Stimulated activated CD8-positive, alpha-beta memory T cell treated with anti-CD3 and anti-CD28 coated beads, Interleukin-15, amount 100 ng/mL, for 4 hours (primary cell): ENCODE results near the gene LRP1B.

ENCODE experiments used
- DNase-seq, 2 donors: peaks; one replicate each; pipeline ENCODE4 v3.0.0-alpha.2; 2020; ENCODE audit warnings: low read depth in 2 of 2

LRP1B gene

GRCh38 chr2:142131010-142131669 lies at the start of gene LRP1B:
TSS of gene LRP1B (minus strand) at chr2:142131016. CDS start at chr2:142130729, 287 bp downstream.
- DNase-seq = no peak

- DNase-seq = no peak
These were observed 48.9 kb upstream of the LRP1B start for GRCh38 chr2:142179686-142180085.

GRCh38 chr2:142178604-142179003 lies 47.8 kb upstream of the LRP1B start:
- no peak for DNase-seq

- no peak for DNase-seq
These were observed 46.1 kb upstream of the LRP1B start for GRCh38 chr2:142176941-142177340.

- DNase-seq = no peak
These were observed 45.1 kb upstream of the LRP1B start for GRCh38 chr2:142175813-142176338.

- DNase-seq = no peak
These were observed 43.4 kb upstream of the LRP1B start for GRCh38 chr2:142174176-142174575.

GRCh38 chr2:142170847-142171246 lies 40.0 kb upstream of the LRP1B start:
- no peak for DNase-seq

GRCh38 chr2:142165790-142166189 lies 35.0 kb upstream of the LRP1B start:
- no peak for DNase-seq

- DNase-seq = no peak
These were observed 22.8 kb upstream of the LRP1B start for GRCh38 chr2:142153601-142154000.

GRCh38 chr2:142150453-142150852 lies 19.6 kb upstream of the LRP1B start:
- DNase-seq = no peak

- no peak for DNase-seq
These were observed 13.7 kb upstream of the LRP1B start for GRCh38 chr2:142144547-142144946.

- no peak for DNase-seq
These were observed 11.8 kb upstream of the LRP1B start for GRCh38 chr2:142142595-142142994.

GRCh38 chr2:142140434-142140845 lies 9.6 kb upstream of the LRP1B start:
- no peak for DNase-seq

GRCh38 chr2:142139384-142139783 lies 8.6 kb upstream of the LRP1B start:
- no peak for DNase-seq

- DNase-seq = no peak
These were observed 5.8 kb upstream of the LRP1B start for GRCh38 chr2:142136571-142136970.

GRCh38 chr2:142134911-142135310 lies 4.1 kb upstream of the LRP1B start:
- DNase-seq = no peak

- DNase-seq = no peak
These were observed 456 bp downstream of the LRP1B start for GRCh38 chr2:142130111-142131009.

- DNase-seq = no peak
These were observed 2.7 kb downstream of the LRP1B start for GRCh38 chr2:142128105-142128504.

- no peak for DNase-seq
These were observed 3.6 kb downstream of the LRP1B start for GRCh38 chr2:142127248-142127647.

- DNase-seq = no peak
These were observed 6.1 kb downstream of the LRP1B start for GRCh38 chr2:142124706-142125105.

- no peak for DNase-seq
These were observed 11.5 kb downstream of the LRP1B start for GRCh38 chr2:142119347-142119746.

- DNase-seq = no peak
These were observed 18.0 kb downstream of the LRP1B start for GRCh38 chr2:142112757-142113221.
